ENCODE data around the gene UPF2.

DNA sequence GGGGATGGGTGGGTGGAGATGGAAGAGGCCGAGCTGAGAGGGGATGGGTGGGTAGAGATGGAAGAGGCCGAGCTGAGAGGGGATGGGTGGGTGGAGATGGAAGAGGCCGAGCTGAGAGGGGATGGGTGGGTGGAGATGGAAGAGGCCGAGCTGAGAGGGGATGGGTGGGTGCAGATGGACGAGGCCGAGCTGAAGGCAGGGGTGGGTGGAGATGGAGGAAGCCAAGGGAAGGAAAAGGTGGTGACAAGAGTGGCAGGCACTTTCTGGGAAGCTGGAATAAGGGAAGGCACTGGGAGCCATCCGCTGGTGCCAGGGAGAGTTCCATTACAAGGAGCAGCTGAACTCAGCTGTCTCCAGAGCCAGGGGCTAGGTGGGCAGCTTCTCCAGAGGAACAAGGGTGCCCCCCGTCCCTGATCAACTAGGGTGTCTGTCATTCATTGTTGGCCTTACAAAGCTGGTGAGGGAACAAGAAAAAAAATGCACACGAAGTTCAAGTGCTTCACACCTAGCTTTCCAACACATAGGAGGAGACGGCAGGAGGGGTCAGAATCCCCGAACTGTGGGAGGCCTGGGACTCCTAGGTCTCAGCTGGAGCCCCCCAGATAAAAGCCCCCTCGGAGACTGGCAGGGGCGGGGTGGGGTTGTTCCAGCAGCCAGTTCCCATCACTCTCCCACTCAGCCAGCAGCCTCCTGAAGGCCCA is 157.0 kb downstream of the UPF2 start:
- TF ChIP-seq, protein P1, sequence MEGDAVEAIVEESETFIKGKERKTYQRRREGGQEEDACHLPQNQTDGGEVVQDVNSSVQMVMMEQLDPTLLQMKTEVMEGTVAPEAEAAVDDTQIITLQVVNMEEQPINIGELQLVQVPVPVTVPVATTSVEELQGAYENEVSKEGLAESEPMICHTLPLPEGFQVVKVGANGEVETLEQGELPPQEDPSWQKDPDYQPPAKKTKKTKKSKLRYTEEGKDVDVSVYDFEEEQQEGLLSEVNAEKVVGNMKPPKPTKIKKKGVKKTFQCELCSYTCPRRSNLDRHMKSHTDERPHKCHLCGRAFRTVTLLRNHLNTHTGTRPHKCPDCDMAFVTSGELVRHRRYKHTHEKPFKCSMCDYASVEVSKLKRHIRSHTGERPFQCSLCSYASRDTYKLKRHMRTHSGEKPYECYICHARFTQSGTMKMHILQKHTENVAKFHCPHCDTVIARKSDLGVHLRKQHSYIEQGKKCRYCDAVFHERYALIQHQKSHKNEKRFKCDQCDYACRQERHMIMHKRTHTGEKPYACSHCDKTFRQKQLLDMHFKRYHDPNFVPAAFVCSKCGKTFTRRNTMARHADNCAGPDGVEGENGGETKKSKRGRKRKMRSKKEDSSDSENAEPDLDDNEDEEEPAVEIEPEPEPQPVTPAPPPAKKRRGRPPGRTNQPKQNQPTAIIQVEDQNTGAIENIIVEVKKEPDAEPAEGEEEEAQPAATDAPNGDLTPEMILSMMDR (conservative IDR thresholded peaks at IDR 0.05; ENCODE audit: low read depth, low read length) = no peak
- TF ChIP-seq EZH2 (IDR thresholded peaks at IDR 0.05; ENCODE audit: borderline replicate concordance, low read depth, low read length, poor library complexity, severe bottlenecking) = no peak

All from A673 (cell line).